A673 (cell line): ENCODE measurements around the gene SPPL2B.

ENCODE experiments used
- CTCF ChIP-seq: fragments of 300-800, 200-600 bp; sonication (generic); conservative IDR thresholded peaks from 2 replicates; pipeline ENCODE4 v1.5.1; 2017; ENCODE audit warnings: low read depth, mild to moderate bottlenecking, antibody characterized with exemption, low read length, moderate library complexity, mixed read lengths
- EZH2 ChIP-seq: fragments of 200-600 bp; sonication (generic); IDR thresholded peaks from 2 replicates; pipeline ENCODE4 v1.6.1; 2017; ENCODE audit warnings: borderline replicate concordance, low read depth, mild to moderate bottlenecking, mixed read lengths, antibody characterized with exemption, low read length; ENCODE audit not compliant: poor library complexity, severe bottlenecking

- no peak for TF ChIP-seq CTCF
- TF ChIP-seq EZH2 = no peak
Measured at GRCh38 chr19:2333807-2334211, 5.3 kb downstream of the SPPL2B start.
